ENCODE data around the gene ARHGEF16. TPM values are rescaled to one million over a fixed set of nuclear protein-coding genes. Genes with fewer than 3 reads are reported as not detected.

The ARHGEF16 gene
- 0.45 and 0.58 TPM in 2 replicates for total RNA-seq (2014; rRNA removed; shearing (Covaris generic))
- 0.44 and 0.60 TPM in 2 replicates for polyA plus RNA-seq (2015; cell fraction: cytosol; rRNA removed)
- 4.8 and 6.2 TPM in 2 replicates for polyA plus RNA-seq (2015; cell fraction: nucleus; rRNA removed)

DNA sequence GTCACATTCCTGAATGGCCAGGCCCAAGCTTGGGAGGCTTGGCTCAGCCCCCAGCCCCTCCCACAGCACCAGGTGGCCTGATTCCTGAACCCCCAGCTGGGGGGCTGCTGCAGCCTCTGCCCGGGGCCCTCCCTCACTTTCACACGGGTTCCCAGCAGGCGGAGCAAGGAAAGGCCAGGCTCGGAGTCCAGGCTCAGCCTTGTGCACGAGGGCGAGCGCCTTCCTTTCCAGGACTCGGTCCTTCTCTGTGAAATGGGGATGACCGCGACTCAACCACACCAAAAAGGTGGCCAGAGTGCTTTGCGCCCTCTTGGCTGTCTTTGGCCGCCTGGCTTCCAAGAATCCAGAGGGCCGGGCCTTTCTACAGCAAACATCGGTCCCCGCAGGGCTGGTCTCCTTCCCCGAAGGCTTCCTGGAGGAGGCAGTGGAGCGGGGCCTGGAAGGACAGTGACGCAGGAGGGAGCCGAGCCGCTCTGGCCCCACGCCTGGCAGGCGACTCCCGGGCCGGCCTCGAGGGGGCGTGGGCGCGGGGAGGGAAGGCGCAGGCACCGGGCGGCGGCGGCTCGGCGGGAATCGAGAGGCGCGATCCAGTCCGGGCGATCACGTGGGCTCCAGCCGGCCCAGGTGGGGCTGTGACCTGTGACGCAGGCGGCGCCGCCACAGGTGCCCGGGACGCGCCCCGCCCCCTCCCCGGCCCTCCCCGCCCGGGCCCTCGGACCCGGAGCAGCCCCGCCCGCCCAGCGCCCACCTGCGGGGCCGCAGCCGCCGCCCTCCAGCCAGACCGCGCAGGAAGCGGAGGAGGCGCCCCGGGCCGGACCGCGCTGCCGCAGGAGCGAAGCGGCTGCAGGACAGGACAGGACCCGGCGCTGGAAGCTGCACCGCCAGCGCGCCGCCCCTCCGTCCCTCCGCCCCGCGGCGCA, at the start of gene ARHGEF16:
Gene ARHGEF16 (plus strand): TSS at position 775 of the 920 bp plus-strand sequence. CDS start 8,420 bp downstream, outside the sequence.
- in situ Hi-C loops (cut with HindIII; ENCODE audit: low pct_unique_long_range_greater_than_20kb, low sequenced_read_pairs): no loop called here
- DNase-seq (ENCODE audit: low read depth, low spot score): peak; percentile 44

DNA sequence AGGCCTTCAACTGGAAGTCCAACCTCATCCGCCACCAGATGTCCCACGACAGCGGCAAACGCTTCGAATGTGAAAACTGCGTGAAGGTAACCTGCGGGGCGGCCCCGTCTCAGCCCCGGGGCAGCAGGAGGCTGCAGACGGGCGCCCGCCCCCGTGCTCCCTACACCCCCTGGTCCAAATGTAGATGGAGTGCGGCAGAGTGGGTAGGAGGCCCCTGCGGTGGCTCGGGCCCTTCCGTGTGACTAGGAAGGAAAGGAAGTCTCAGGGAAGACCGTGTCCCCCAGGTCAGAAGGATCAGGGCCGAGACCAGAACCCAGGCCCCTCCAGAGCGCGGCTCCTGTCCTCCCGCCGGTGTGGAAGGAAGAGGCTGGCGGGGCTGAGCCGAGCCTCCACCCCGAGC, 49.7 kb upstream of the ARHGEF16 start:
- DNase-seq (ENCODE audit: low read depth, low spot score): no peak
- in situ Hi-C loops (cut with HindIII; ENCODE audit: low pct_unique_long_range_greater_than_20kb, low sequenced_read_pairs): no loop called here

DNA sequence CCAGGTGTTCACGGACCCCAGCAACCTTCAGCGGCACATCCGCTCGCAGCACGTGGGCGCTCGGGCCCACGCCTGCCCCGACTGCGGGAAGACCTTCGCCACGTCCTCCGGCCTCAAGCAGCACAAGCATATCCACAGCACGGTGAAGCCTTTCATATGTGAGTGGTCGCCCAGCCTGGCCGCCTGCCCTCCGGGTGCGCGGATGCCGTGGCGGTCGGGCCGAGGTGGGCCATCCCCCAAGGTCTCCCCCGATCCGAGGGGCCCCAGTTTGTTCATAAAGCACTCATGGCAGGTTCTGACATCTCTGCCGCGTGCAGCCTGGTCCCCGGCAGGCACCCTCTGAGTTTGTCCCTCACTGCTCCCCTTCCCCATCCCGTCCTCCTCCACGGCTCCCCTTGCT, 49.0 kb upstream of the ARHGEF16 start:
- DNase-seq (ENCODE audit: low read depth, low spot score): no peak
- in situ Hi-C loops (cut with HindIII; ENCODE audit: low pct_unique_long_range_greater_than_20kb, low sequenced_read_pairs): no loop called here

DNA sequence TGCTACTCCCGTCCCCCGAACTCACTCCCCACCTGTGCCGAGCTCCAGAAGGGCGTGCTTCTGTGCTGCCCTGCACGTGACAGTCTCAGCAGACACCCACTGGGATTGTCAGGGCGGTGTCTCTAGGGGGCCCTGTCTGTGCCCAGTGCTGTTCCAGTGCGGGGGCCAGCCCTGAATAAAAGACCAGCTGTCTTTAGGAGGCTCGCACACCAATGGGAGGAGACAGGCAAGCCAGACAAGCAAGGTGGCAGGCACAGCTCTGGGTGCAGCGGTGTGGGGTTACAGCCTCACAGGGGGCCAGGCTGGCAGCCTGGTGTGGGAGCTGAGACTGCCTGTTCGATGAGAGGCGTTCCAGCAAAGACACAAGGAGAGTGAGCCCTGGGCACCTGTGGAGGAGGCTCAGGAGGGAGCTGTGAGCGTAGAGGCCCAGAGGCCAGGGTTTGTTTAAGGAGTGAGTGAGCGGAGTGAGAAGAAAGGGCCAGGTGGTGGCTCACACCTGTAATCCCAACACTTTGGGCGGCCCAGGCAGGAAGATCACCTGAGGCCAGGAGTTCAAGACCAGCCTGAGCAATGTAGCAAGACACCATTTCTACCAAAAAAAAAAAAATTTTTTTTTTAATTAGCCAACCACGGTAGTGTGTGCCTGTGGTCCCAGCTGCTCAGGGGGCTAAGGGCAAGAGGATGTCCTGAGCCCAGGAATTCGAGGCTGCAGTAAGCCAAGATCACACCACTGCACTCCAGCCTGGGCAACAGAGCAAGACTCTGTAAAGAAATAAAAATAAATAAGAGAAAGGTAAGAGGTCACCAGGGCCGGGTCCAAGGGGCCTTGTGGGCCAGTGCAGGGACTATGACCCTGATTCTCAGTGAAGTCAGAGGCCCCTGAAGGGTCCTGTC, 48.2 kb upstream of the ARHGEF16 start:
- no peak for DNase-seq (ENCODE audit: low read depth, low spot score)
- in situ Hi-C loops (cut with HindIII; ENCODE audit: low pct_unique_long_range_greater_than_20kb, low sequenced_read_pairs): no loop called here

DNA sequence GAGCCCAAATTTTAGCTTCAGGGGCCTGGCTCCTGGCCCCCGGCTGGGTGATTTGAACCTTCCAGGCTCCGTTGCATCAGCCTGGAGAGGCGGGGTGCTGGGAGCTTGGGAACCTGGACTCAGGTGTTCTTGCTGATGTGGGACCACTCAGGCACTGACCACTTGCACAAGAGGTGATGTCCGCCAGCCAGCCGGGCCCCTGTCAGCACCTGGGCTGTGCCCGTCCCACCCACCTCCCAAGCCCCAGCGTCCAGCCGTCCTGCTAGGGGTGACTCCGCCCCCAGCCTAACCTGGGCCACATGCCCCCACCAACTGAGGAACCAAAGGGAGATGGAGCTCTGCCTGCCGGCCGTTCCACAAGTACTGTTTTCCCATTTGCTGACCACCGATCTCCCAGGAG, 47.4 kb upstream of the ARHGEF16 start:
- no peak for DNase-seq (ENCODE audit: low read depth, low spot score)
- in situ Hi-C loops (cut with HindIII; ENCODE audit: low pct_unique_long_range_greater_than_20kb, low sequenced_read_pairs): no loop called here

DNA sequence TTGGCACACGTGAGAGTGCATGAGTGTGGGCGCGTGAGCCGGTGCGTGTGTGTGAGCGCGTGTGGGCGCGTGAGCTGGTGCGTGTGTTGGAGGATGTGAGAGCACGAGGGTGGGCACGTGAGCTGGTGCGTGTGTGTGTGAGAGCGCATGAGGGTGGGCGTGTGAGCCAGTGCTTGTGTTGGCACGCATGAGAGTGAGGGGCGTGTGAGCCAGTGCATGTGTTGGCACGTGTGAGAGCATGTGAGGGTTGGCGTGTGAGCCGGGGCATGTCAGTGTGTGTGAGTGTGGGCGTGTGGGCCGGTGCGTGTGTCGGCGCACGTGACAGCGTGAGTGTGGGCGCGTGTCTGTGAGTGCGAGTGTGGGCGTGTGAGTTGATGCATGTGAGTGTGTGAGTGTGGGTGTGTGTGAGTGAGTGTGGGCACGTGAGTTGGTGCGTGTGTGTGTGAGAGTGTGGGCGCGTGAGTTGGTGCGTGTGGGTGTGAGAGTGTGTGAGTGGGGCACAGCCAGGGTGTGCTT, 45.7 kb upstream of the ARHGEF16 start:
- no peak for DNase-seq (ENCODE audit: low read depth, low spot score)
- in situ Hi-C loops (cut with HindIII; ENCODE audit: low pct_unique_long_range_greater_than_20kb, low sequenced_read_pairs): no loop called here

DNA sequence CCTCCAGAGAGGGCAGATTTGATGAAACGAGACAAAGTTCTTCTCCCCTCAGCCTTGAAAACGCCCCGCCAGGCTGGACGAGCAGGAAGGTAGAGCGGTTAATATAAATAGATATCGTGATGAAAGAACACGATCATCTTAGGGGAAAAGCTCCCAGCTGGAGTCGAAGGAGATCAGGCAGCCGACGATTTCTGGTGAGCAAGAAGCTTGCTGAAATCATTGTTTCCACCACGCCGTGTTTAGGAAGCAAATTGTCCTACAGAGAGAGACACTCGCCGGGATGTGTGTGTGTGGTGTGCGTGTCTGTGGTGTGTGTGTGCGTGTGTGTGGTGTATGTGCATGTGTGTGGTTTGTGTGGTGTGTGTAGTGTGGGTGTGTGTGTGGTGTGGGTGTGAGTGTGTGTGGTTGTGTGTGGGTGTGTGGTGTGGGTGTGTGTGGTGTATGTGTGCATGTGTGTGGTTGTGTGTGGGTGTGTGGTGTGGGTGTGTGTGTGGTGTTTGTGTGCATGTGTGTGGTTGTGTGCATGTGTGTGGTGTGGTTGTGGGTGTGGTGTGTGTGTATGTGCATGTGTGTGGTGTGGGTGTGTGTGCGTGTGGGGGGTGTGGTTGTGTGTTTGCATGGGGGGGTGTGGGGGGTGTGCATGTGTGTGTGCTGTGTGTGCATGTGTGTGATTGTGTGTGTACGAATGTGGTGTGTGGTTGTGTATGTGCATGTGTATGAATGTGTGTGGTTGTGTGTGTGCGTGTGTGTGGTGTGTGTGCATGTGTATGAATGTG, 44.9 kb upstream of the ARHGEF16 start:
- in situ Hi-C loops (cut with HindIII; ENCODE audit: low pct_unique_long_range_greater_than_20kb, low sequenced_read_pairs): no loop called here
- no peak for DNase-seq (ENCODE audit: low read depth, low spot score)

DNA sequence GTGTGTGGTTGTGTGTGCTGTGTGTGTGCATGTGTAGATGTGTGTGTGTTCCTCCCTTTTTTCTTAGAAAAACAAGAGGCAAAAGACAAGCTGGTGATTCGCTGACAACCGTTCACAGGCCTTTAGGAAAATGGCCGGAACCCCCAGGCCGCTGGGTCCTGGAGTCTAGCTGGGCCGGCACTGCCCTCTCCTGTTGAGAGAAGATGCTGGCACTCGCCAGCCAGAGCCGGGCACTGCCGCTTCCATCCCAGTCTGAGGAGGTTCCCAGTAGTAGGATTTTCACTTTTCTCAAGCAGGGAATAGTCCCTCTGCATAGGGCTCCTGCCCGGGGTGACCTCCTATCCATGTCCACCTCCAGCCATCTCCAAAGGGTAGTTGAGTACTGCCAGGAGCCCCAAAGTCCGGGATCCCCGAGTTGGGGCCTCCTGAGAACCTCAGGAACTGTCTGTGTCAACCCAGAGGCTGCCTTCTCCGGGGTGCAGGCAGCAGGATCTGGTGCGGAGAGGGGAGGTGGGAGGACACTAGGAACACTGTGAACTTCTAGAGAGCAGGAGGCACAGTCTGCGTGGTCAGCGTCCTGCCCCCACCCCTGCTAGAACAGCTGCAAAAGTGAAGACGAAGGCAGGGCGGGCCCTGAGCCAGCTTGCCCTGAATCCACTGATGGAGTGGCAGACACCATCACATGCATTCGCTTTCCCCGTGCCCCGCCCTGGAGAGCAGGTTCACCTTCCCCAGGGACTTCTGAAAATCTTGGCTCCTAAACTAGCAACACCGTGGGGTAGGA, 44.1 kb upstream of the ARHGEF16 start:
- in situ Hi-C loops (cut with HindIII; ENCODE audit: low pct_unique_long_range_greater_than_20kb, low sequenced_read_pairs): no loop called here
- DNase-seq (ENCODE audit: low read depth, low spot score): peak; percentile 67

DNA sequence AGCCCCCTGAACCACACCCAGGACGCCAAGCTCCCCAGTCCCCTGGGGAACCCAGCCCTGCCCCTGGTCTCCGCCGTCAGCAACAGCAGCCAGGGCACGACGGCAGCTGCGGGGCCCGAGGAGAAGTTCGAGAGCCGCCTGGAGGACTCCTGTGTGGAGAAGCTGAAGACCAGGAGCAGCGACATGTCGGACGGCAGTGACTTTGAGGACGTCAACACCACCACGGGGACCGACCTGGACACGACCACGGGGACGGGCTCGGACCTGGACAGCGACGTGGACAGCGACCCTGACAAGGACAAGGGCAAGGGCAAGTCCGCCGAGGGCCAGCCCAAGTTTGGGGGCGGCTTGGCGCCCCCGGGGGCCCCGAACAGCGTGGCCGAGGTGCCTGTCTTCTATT, 42.7 kb upstream of the ARHGEF16 start:
- in situ Hi-C loops (cut with HindIII; ENCODE audit: low pct_unique_long_range_greater_than_20kb, low sequenced_read_pairs): no loop called here
- no peak for DNase-seq (ENCODE audit: low read depth, low spot score)

DNA sequence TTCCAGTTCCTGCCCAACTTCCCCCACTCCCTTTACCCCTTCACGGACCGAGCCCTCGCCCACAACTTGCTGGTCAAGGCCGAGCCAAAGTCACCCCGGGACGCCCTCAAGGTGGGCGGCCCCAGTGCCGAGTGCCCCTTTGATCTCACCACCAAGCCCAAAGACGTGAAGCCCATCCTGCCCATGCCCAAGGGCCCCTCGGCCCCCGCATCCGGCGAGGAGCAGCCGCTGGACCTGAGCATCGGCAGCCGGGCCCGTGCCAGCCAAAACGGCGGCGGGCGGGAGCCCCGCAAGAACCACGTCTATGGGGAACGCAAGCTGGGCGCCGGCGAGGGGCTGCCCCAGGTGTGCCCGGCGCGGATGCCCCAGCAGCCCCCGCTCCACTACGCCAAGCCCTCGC, 42.1 kb upstream of the ARHGEF16 start:
- in situ Hi-C loops (cut with HindIII; ENCODE audit: low pct_unique_long_range_greater_than_20kb, low sequenced_read_pairs): no loop called here
- no peak for DNase-seq (ENCODE audit: low read depth, low spot score)

DNA sequence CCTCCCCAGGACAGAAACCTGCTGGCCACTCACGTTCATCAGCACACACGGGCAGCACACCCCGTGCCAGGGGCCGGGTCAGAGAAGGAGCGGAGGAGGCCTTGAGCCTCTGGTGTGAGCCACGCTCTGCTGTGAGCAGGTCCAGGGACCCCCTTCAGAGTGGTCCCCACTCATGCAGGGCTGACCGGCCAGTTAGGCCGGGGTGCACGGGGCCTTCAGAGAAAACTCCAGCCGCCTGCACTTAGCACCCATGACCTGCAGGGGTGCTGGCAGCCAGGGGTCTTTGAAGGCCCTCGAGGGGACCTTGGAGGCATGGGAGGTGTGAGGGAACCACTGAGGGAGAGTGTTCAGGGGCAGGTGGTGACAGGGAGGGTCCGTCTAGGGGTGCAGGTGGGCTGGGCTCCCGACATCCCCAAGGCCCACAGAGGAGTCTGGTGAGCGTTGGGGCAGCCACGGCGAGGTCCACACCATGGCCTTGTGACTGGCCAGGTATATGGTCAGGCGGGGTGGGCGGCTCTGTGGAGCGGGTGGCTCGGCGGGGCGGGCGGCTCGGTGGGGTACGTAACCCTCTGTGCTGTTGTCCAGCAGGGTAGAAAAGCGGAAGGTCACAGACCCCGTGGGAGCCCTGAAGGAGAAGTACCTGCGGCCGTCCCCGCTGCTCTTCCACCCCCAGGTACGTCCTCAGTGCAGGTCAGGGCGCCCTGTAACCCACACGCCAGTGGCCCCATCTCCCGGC, 40.3 kb upstream of the ARHGEF16 start:
- DNase-seq (ENCODE audit: low read depth, low spot score): no peak
- in situ Hi-C loops (cut with HindIII; ENCODE audit: low pct_unique_long_range_greater_than_20kb, low sequenced_read_pairs): no loop called here

DNA sequence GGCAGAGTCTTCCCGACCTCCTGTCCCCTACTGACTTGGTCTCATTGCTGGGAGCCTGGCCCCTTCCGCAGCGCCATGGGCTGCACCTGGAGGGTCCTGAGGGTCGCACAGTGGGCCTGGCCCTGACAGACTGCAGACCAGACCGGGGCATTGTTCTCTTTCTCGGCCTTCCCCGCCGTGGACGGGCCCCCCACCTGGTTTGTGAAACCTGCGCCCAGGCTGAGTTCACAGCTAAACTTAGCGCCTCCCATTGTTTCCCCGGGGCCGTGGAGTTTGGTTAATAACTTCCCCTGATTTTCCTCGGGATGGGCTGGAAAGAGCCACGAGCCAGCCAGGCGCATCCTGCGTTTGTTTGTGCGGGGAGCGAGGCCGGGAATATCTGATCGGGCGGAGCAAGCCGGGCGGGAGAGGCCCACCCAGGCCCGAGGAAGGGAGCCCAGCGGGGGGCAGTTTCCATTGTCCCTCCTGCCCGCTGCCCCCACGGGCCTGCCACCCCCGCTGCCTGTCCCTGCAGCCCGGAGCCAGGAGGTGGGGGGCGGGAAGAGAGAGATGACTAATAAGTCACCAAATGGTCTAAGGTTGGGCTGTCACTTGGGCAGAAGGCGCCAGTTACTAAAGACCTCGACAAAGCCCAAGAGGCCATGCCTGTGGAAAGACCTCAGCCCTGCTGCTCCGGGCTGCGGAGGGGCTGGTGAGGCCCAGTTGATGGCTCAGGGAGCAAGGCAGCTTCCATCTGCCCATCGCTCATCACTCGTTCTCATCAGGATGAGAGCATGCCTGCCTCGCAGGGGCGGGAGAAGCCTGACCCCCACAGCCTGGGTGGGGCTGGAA, 39.0 kb upstream of the ARHGEF16 start:
- no peak for DNase-seq (ENCODE audit: low read depth, low spot score)
- in situ Hi-C loops (cut with HindIII; ENCODE audit: low pct_unique_long_range_greater_than_20kb, low sequenced_read_pairs): no loop called here

DNA sequence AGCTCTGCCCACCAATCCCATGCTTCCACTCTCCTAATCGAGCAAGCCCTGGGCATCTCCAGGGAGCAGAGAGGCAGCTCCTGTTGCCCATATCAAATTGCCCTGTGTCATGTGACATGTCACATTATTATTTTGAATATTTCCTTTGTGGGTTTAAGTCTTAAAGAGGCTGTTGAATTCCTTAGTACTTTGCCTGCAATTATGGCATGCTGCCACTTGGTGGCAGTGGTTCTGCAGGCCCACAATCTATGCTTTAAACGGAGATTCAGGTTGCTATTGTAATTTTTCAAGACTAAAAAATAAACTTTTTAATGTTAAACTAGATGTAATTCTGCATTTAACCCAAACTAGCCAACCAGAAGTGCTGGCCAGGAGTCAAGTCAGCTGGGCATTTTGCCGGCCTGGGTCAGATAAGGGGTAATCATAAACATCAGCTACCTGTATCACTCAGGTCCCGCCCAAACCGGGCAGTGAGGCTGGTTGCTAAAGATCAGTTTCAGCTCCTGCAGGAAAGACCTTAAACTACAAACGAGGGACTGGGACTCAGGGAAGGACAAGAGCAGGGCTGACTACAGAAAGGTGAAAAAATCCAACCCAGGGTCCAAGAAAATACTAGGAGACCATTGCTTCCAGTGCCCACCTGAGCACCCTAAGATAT, 37.3 kb upstream of the ARHGEF16 start:
- DNase-seq (ENCODE audit: low read depth, low spot score): no peak
- in situ Hi-C loops (cut with HindIII; ENCODE audit: low pct_unique_long_range_greater_than_20kb, low sequenced_read_pairs): no loop called here

DNA sequence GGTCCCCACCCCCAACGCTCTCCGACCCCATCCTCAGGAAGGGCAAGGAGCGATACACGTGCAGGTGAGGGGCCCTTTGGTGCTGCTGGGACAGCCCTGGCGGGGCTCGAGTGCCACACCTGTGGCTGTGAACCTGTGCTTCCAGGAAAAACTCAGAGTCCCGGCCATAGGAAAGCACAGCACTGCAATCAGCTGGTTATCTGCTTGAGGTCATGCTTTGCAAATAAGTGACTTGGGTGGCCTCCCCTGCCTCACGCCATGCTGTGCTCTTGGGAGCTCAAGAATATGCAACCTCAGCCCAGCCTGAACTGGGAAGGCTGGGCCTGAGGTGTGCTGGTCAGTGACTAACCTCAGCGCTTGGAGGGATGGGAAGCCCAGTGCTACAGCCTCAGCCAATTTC, 36.5 kb upstream of the ARHGEF16 start:
- in situ Hi-C loops (cut with HindIII; ENCODE audit: low pct_unique_long_range_greater_than_20kb, low sequenced_read_pairs): no loop called here
- DNase-seq (ENCODE audit: low read depth, low spot score): no peak

DNA sequence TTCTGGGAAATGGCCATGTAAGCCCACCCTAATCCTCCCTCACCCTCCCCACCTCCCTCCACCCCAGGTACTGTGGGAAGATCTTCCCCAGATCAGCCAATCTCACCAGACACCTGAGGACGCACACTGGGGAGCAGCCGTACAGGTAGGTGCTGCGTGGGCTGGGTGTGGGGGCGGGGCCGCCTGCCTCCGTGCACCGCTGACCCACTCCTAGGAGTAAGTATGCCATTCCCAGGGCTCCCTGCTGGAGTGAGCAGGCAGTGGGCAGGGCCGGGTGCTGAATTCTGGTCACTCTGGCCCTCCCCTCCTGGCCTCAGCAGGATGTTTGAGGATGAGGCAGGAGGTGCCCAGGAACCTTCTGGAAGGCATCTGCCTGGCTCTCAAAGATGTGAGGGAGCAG, 35.9 kb upstream of the ARHGEF16 start:
- DNase-seq (ENCODE audit: low read depth, low spot score): no peak
- in situ Hi-C loops (cut with HindIII; ENCODE audit: low pct_unique_long_range_greater_than_20kb, low sequenced_read_pairs): no loop called here

All from SK-MEL-5 (cell line).